WTC11 (cell line): ENCODE measurements around the gene SPTB.

ENCODE experiments used
- ATF3 ChIP-seq: sonication (generic); formaldehyde crosslinking; conservative IDR thresholded peaks from 2 replicates; pipeline ENCODE4 v1.8.1; 2022; ENCODE audit warnings: mild to moderate bottlenecking, missing genetic modification reagents
- CBFB ChIP-seq: sonication (generic); formaldehyde crosslinking; IDR thresholded peaks from 2 replicates; pipeline ENCODE4 v1.8.1; 2022; ENCODE audit warnings: mild to moderate bottlenecking, low read depth, missing genetic modification reagents
- CREB1 ChIP-seq: sonication (generic); formaldehyde crosslinking; IDR thresholded peaks from 2 replicates; pipeline ENCODE4 v1.8.0; 2023; ENCODE audit warnings: mild to moderate bottlenecking, missing genetic modification reagents
- CTCF ChIP-seq: fragments of 200-600 bp; IDR thresholded peaks from 2 replicates; pipeline ENCODE4 v1.8.0; 2022; ENCODE audit warnings: antibody characterized with exemption
- ELF4 ChIP-seq: sonication (generic); formaldehyde crosslinking; IDR thresholded peaks from 2 replicates; pipeline ENCODE4 v1.8.1; 2022; ENCODE audit warnings: low read depth, mild to moderate bottlenecking, moderate library complexity, missing genetic modification reagents
- JUN ChIP-seq: sonication (generic); formaldehyde crosslinking; IDR thresholded peaks from 2 replicates; pipeline ENCODE4 v1.8.0; 2023; ENCODE audit warnings: mild to moderate bottlenecking, missing genetic modification reagents
- MAX ChIP-seq: sonication (generic); formaldehyde crosslinking; IDR thresholded peaks from 2 replicates; pipeline ENCODE4 v1.8.0; 2022; ENCODE audit warnings: mild to moderate bottlenecking, missing genetic modification reagents
- NR3C1 ChIP-seq: sonication (generic); formaldehyde crosslinking; conservative IDR thresholded peaks from 2 replicates; pipeline ENCODE4 v1.8.1; 2023; ENCODE audit warnings: low read depth, mild to moderate bottlenecking, missing genetic modification reagents
- TEAD4 ChIP-seq: sonication (generic); formaldehyde crosslinking; IDR thresholded peaks from 2 replicates; pipeline ENCODE4 v1.8.0; 2022; ENCODE audit warnings: mild to moderate bottlenecking, missing genetic modification reagents
- ZNF232 ChIP-seq: sonication (generic); formaldehyde crosslinking; IDR thresholded peaks from 2 replicates; pipeline ENCODE4 v1.8.0; 2022; ENCODE audit warnings: mild to moderate bottlenecking, missing genetic modification reagents
- ZNF317 ChIP-seq: sonication (generic); formaldehyde crosslinking; IDR thresholded peaks from 2 replicates; pipeline ENCODE4 v1.8.1; 2023; ENCODE audit warnings: low read depth, mild to moderate bottlenecking, moderate library complexity, missing genetic modification reagents, borderline replicate concordance

- TF ChIP-seq ATF3 (CRISPR knock-in tag) = no peak
- TF ChIP-seq ELF4 (CRISPR knock-in tag) = no peak
- no peak for TF ChIP-seq MAX (CRISPR knock-in tag)
- TF ChIP-seq TEAD4 = no peak
- TF ChIP-seq CTCF = no peak
- TF ChIP-seq JUN (CRISPR knock-in tag) = no peak
- TF ChIP-seq NR3C1 (CRISPR knock-in tag) = no peak
- TF ChIP-seq CBFB = no peak
- TF ChIP-seq CREB1 = no peak
- no peak for TF ChIP-seq ZNF317 (CRISPR knock-in tag)
- no peak for TF ChIP-seq ZNF232
Observed at GRCh38 chr14:64782196-64782595, 97.5 kb downstream of the SPTB start.
